ENCODE data around the gene GOLPH3L. TPM values are rescaled to one million over a fixed set of nuclear protein-coding genes. Genes with fewer than 3 reads are reported as not detected.
"Not testable (repeated sequence)": the region's sequence is repeated elsewhere in the genome, so short reads cannot be mapped to it uniquely, and the experiment has no call there.

Gene GOLPH3L
- 10 to 100 TPM; 12.4 to 19.5 (median 17.9) TPM for total RNA-seq

DNA sequence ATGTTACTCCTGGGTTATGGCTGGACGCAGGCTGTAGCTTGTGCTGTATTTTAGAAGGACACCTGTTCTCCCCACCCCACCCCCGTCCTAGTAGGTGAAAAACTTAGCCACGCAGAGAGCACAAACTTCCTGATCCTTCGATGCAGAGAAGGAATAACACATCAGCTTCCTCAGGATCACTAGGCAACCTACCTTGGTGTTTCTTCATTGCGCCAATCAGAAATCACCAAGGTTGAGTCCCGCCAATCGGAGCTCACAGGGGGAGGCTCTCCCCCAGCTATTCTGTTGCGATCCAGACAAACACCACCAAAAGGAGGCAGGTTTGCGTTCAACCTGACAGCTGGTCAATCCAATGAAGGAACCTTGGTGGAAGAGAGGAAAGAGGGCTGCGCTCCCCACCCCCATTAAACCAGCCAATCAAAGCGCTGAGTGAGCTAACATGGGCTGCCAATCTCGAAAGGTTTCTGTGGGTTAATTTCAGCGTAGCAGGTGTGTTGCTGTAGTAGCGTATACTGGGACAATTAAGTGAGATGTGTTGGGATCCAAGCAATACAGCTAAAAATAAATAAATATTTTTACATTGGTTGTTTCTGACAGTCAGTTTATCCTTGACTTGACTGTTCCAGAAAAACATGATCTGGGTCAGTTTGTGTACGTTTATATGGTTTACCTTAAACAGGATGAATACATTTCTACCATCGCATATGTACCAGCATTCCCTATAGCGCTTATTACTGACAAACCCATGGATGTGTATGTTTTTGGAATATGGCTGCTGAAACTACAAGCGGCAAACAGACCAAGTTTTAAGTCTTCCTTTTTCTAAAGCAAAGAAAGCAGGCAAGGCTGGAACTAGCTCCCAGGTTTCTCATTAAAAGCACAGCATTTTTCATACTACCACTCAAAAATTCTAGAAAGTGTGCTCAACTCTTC is at the start of gene GOLPH3L:
GOLPH3L (minus strand) TSS at position 160 of the 933 bp plus-strand sequence. CDS start 2,316 bp downstream, outside the sequence.
- TF ChIP-seq, protein P1, sequence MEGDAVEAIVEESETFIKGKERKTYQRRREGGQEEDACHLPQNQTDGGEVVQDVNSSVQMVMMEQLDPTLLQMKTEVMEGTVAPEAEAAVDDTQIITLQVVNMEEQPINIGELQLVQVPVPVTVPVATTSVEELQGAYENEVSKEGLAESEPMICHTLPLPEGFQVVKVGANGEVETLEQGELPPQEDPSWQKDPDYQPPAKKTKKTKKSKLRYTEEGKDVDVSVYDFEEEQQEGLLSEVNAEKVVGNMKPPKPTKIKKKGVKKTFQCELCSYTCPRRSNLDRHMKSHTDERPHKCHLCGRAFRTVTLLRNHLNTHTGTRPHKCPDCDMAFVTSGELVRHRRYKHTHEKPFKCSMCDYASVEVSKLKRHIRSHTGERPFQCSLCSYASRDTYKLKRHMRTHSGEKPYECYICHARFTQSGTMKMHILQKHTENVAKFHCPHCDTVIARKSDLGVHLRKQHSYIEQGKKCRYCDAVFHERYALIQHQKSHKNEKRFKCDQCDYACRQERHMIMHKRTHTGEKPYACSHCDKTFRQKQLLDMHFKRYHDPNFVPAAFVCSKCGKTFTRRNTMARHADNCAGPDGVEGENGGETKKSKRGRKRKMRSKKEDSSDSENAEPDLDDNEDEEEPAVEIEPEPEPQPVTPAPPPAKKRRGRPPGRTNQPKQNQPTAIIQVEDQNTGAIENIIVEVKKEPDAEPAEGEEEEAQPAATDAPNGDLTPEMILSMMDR (IDR thresholded peaks at IDR 0.05) = no peak
- peak; percentile 100 for ATAC-seq (ENCODE audit: low FRiP score)
- DNase-seq (ENCODE audit: low spot score) = peak; percentile 72

GRCh38 chr1:150730130-150730721 is 33.3 kb upstream of the GOLPH3L start:
- DNase-seq (ENCODE audit: low spot score) = no peak
- TF ChIP-seq, protein P1 (IDR thresholded peaks at IDR 0.05) = no peak
- no peak for ATAC-seq (ENCODE audit: low FRiP score)

DNA sequence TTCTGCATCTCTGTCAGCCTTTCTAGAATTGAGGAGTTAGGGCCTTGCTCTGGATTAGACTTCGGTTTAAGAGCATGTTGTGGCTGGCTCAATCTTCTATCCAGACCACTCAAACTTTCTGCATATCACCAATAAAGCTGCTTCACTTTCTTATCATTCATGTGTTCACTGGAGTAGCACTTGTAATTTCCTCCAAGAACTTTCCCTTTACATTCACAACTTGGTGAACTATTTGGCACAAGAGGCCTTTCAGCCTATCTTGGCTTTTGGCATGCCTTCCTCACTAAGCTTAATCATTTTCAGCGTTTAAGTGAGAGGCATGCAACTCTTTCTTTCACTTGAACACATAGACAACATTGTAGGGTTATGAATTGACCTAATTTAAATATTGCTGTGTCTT is 27.4 kb upstream of the GOLPH3L start:
- DNase-seq (ENCODE audit: low spot score) (no peak), ATAC-seq (ENCODE audit: low FRiP score) (no peak)
- TF ChIP-seq, protein P1 (IDR thresholded peaks at IDR 0.05) = no peak

GRCh38 chr1:150720703-150721102 is 23.7 kb upstream of the GOLPH3L start, which contains the start of gene HORMAD1:
HORMAD1 (minus strand) TSS chr1:150720895; CDS start chr1:150719505, 1,390 bp downstream.
- TF ChIP-seq, protein P1 (IDR thresholded peaks at IDR 0.05) = no peak
- DNase-seq (ENCODE audit: low spot score) (no peak), ATAC-seq (ENCODE audit: low FRiP score) (no peak)

GRCh38 chr1:150720098-150720497 is 23.1 kb upstream of the GOLPH3L start:
- no peak for DNase-seq (ENCODE audit: low spot score)
- no peak for ATAC-seq (ENCODE audit: low FRiP score)
- TF ChIP-seq, protein P1 (IDR thresholded peaks at IDR 0.05) = no peak

GRCh38 chr1:150718225-150718891 is 21.4 kb upstream of the GOLPH3L start:
- TF ChIP-seq, protein P1 (IDR thresholded peaks at IDR 0.05) = no peak
- no peak for DNase-seq (ENCODE audit: low spot score)
- ATAC-seq (ENCODE audit: low FRiP score) = no peak

GRCh38 chr1:150709031-150709430 is 12.1 kb upstream of the GOLPH3L start:
- not testable (repeated sequence) for ATAC-seq (ENCODE audit: low FRiP score); DNase-seq (ENCODE audit: low spot score)

Data from omental fat pad (tissue), 4 donors.